Activated T-helper 1 cell treated with anti-CD3 and anti-CD28 coated beads, Interleukin-12 subunit alpha, Interleukin-12 subunit beta, Interleukin-2, Interleukin-4 antibody, amounts not matched to agents 30 ng/mL and 10 ng/mL and 1 ng/mL, durations not matched to agents 14 hours and 24 hours and 36 hours (primary cell): ENCODE data around the gene FMO1. TPM values are rescaled to one million over a fixed set of nuclear protein-coding genes. Genes with fewer than 3 reads are reported as not detected.
"Not testable (repeated sequence)": the region's sequence is repeated elsewhere in the genome, so short reads cannot be mapped to it uniquely, and the experiment has no call there.

Source experiments
- DNase-seq: peaks from one replicate; pipeline ENCODE4 v3.0.0; 2021; ENCODE audit warnings: low spot score
- H3K27ac Mint-ChIP-seq: one replicate; pipeline ENCODE4 v1.8.0; 2021; ENCODE audit warnings: mild to moderate bottlenecking, mixed read lengths
- H3K27me3 Mint-ChIP-seq: one replicate; pipeline ENCODE4 v1.8.0; 2022; ENCODE audit warnings: mild to moderate bottlenecking, moderate library complexity, mixed read lengths; ENCODE audit not compliant: insufficient read depth
- H3K36me3 Mint-ChIP-seq: one replicate; pipeline ENCODE4 v1.8.0; 2021; ENCODE audit warnings: low read depth, mixed read lengths
- H3K4me1 Mint-ChIP-seq: one replicate; pipeline ENCODE4 v1.8.0; 2021; ENCODE audit warnings: low read depth, mixed read lengths
- H3K4me3 Mint-ChIP-seq: one replicate; pipeline ENCODE4 v1.8.0; 2021; ENCODE audit warnings: mild to moderate bottlenecking, moderate library complexity, mixed read lengths
- H3K9me3 Mint-ChIP-seq: one replicate; pipeline ENCODE4 v1.8.0; 2021; ENCODE audit warnings: mixed read lengths
- intact Hi-C: fragments of 100-400 bp; cut with micrococcal nuclease; formaldehyde crosslinking; loops from one replicate; pipeline ENCODE4 v1.15.1; 2024
- total RNA-seq: library from RNA; stranded (reverse); gene quantifications from 2 replicates; pipeline ENCODE4 v1.2.3, GENCODE V29; 2022

Gene FMO1
- total RNA-seq, 1 donor from 2014 or later, result not detected

- intact Hi-C loops, result no loop called here
- H3K27ac Mint-ChIP-seq, result no peak overlapping the region
Measured at GRCh38 chr1:171220081-171220420, 28.2 kb upstream of the FMO1 start.

GRCh38 chr1:171220581-171221054, 27.7 kb upstream of the FMO1 start:
- intact Hi-C loops, result no loop called here
- no peak overlapping the region for H3K4me3 Mint-ChIP-seq
- H3K9me3 Mint-ChIP-seq, result no peaks in the 10 kb centered on the region
- no peak overlapping the region for H3K27ac Mint-ChIP-seq
- no peaks in the 10 kb centered on the region for H3K36me3 Mint-ChIP-seq
- no peaks in the 10 kb centered on the region for H3K4me1 Mint-ChIP-seq
- DNase-seq, result no peak
- peaks cover 3% of the 10 kb centered on the region for H3K27me3 Mint-ChIP-seq

More at GRCh38 chr1:171220081-171220420, 28.2 kb upstream of the FMO1 start:
- Mint-ChIP-seq H3K4me3 (no peak overlapping the region), H3K4me1 (no peaks in the 10 kb centered on the region), H3K36me3 (no peaks in the 10 kb centered on the region), H3K27me3 (peaks cover 3% of the 10 kb centered on the region), H3K9me3 (no peaks in the 10 kb centered on the region)
- DNase-seq, result no peak

- Mint-ChIP-seq H3K9me3 (no peaks in the 10 kb centered on the region), H3K4me1 (no peaks in the 10 kb centered on the region), H3K36me3 (no peaks in the 10 kb centered on the region), H3K4me3 (no peak overlapping the region), H3K27ac (no peak overlapping the region), H3K27me3 (peaks cover 5% of the 10 kb centered on the region)
- intact Hi-C loops, result no loop called here
- DNase-seq, result no peak
Measured at GRCh38 chr1:171221665-171222591, 26.4 kb upstream of the FMO1 start.

GRCh38 chr1:171222936-171223335, 25.4 kb upstream of the FMO1 start:
- DNase-seq, result no peak
- Mint-ChIP-seq H3K4me3 (no peak overlapping the region), H3K9me3 (no peaks in the 10 kb centered on the region), H3K4me1 (no peaks in the 10 kb centered on the region), H3K27me3 (peaks cover 2% of the 10 kb centered on the region), H3K27ac (no peak overlapping the region), H3K36me3 (no peaks in the 10 kb centered on the region)
- intact Hi-C loops, result no loop called here

GRCh38 chr1:171224257-171224656, 24.0 kb upstream of the FMO1 start:
- H3K27me3 Mint-ChIP-seq, intact Hi-C loops, DNase-seq: not testable (repeated sequence)

GRCh38 chr1:171226747-171227370, 21.4 kb upstream of the FMO1 start:
- no peak for DNase-seq
- no peaks in the 10 kb centered on the region for H3K4me1 Mint-ChIP-seq
- peaks cover 5% of the 10 kb centered on the region for H3K27me3 Mint-ChIP-seq
- no peaks in the 10 kb centered on the region for H3K36me3 Mint-ChIP-seq
- no peak overlapping the region for H3K4me3 Mint-ChIP-seq
- intact Hi-C loops, result loop anchor here (2.0 kb wide), 2 partner anchors 260 to 1298 kb away; no protein-coding TSS in a partner anchor
- H3K27ac Mint-ChIP-seq, result no peak overlapping the region
- no peaks in the 10 kb centered on the region for H3K9me3 Mint-ChIP-seq

More at GRCh38 chr1:171224257-171224656, 24.0 kb upstream of the FMO1 start:
- not testable (repeated sequence) for H3K36me3 Mint-ChIP-seq, H3K4me3 Mint-ChIP-seq, H3K9me3 Mint-ChIP-seq, H3K4me1 Mint-ChIP-seq, H3K27ac Mint-ChIP-seq

GRCh38 chr1:171231326-171231725, 17.0 kb upstream of the FMO1 start:
- Mint-ChIP-seq H3K27me3 (peaks cover 5% of the 10 kb centered on the region), H3K4me3 (no peak overlapping the region), H3K9me3 (no peaks in the 10 kb centered on the region), H3K36me3 (no peaks in the 10 kb centered on the region), H3K27ac (no peak overlapping the region), H3K4me1 (no peaks in the 10 kb centered on the region)
- intact Hi-C loops, result no loop called here
- no peak for DNase-seq

GRCh38 chr1:171233183-171233582, 15.1 kb upstream of the FMO1 start:
- Mint-ChIP-seq H3K4me1 (no peaks in the 10 kb centered on the region), H3K4me3 (no peak overlapping the region), H3K9me3 (no peaks in the 10 kb centered on the region), H3K27me3 (peaks cover 4% of the 10 kb centered on the region), H3K36me3 (no peaks in the 10 kb centered on the region), H3K27ac (no peak overlapping the region)
- intact Hi-C loops, result no loop called here
- no peak for DNase-seq

- H3K4me3 Mint-ChIP-seq, H3K36me3 Mint-ChIP-seq, H3K27ac Mint-ChIP-seq, H3K9me3 Mint-ChIP-seq, DNase-seq, H3K4me1 Mint-ChIP-seq, intact Hi-C loops: not testable (repeated sequence)
- peaks cover 13% of the 10 kb centered on the region for H3K27me3 Mint-ChIP-seq
Measured at GRCh38 chr1:171236231-171236630, 12.1 kb upstream of the FMO1 start.

- intact Hi-C loops, result no loop called here
- Mint-ChIP-seq H3K4me1 (no peaks in the 10 kb centered on the region), H3K27me3 (peaks cover 28% of the 10 kb centered on the region), H3K27ac (no peak overlapping the region), H3K4me3 (no peak overlapping the region), H3K9me3 (no peaks in the 10 kb centered on the region), H3K36me3 (no peaks in the 10 kb centered on the region)
- no peak for DNase-seq
Measured at GRCh38 chr1:171243878-171244277, 4.4 kb upstream of the FMO1 start.

- peaks cover 28% of the 10 kb centered on the region for H3K27me3 Mint-ChIP-seq
- intact Hi-C loops, result loop anchor here (1.0 kb wide), 1 partner anchor 68 kb away; no protein-coding TSS in a partner anchor
Measured at GRCh38 chr1:171245458-171246064, 2.7 kb upstream of the FMO1 start.

GRCh38 chr1:171247501-171247900, 793 bp upstream of the FMO1 start:
- intact Hi-C loops, result no loop called here

More at GRCh38 chr1:171245458-171246064, 2.7 kb upstream of the FMO1 start:
- DNase-seq, result no peak
- H3K27ac Mint-ChIP-seq, result no peak overlapping the region
- H3K36me3 Mint-ChIP-seq, result no peaks in the 10 kb centered on the region
- no peaks in the 10 kb centered on the region for H3K9me3 Mint-ChIP-seq
- H3K4me1 Mint-ChIP-seq, result no peaks in the 10 kb centered on the region
- H3K4me3 Mint-ChIP-seq, result no peak overlapping the region

GRCh38 chr1:171248841-171249240, 547 bp downstream of the FMO1 start:
- H3K27me3 Mint-ChIP-seq, result peaks cover 41% of the 10 kb centered on the region
- intact Hi-C loops, result no loop called here

More at GRCh38 chr1:171247501-171247900, 793 bp upstream of the FMO1 start:
- no peaks in the 10 kb centered on the region for H3K9me3 Mint-ChIP-seq
- no peak overlapping the region for H3K27ac Mint-ChIP-seq
- peaks cover 35% of the 10 kb centered on the region for H3K27me3 Mint-ChIP-seq
- peaks cover 10% of the 10 kb centered on the region for H3K4me1 Mint-ChIP-seq
- no peak overlapping the region for H3K4me3 Mint-ChIP-seq
- H3K36me3 Mint-ChIP-seq, result no peaks in the 10 kb centered on the region
- no peak for DNase-seq

More at GRCh38 chr1:171248841-171249240, 547 bp downstream of the FMO1 start:
- H3K9me3 Mint-ChIP-seq, result no peaks in the 10 kb centered on the region
- DNase-seq, result no peak
- H3K27ac Mint-ChIP-seq, result no peak overlapping the region
- H3K4me3 Mint-ChIP-seq, result no peak overlapping the region
- H3K36me3 Mint-ChIP-seq, result no peaks in the 10 kb centered on the region
- H3K4me1 Mint-ChIP-seq, result peaks cover 11% of the 10 kb centered on the region
